Stimulated activated CD8-positive, alpha-beta memory T cell treated with anti-CD3 and anti-CD28 coated beads, Interleukin-12 subunit alpha, Interleukin-12 subunit beta, amount 100 ng/mL, for 24 hours (primary cell): ENCODE measurements around the gene HSPA4.

Source experiments
- DNase-seq: peaks from one replicate; pipeline ENCODE4 v3.0.0-alpha.2; 2020; ENCODE audit errors: extremely low read depth

The HSPA4 gene

GRCh38 chr5:133155326-133155969 is 103.6 kb downstream of the HSPA4 start:
- DNase-seq: no peak
